GM19023 (cell line): ENCODE data around the gene TTN.

ENCODE experiments used
- ATAC-seq: cut with Tn5 transposase; IDR thresholded peaks from one replicate; pipeline ENCODE4 v1.9.1; 2021; ENCODE audit warnings: mild to moderate bottlenecking, moderate library complexity; ENCODE audit not compliant: unreplicated experiment

Gene TTN

DNA sequence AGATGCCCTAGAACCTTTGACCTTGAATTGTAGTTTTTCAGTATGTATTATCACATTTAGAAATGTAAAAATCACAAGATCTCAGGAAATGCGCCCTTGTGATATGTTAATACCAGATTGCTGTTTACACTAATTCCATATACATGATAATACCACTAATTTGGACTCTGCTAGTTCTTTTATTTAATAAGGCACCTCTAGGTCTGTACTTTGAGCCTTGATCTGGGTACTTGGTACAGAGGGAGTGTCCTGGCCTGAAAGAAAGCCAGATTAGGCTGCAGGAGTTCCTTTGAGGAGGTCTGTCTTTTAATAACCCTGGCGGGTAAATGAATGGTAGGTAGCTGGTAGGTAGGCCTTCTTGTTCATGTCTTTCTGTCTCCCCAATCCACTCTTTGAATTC lies 300.7 kb downstream of the TTN start:
- ATAC-seq = no peak

GRCh38 chr2:178506101-178506500 lies 301.1 kb downstream of the TTN start:
- no peak for ATAC-seq

GRCh38 chr2:178502751-178503150 lies 304.5 kb downstream of the TTN start:
- no peak for ATAC-seq

DNA sequence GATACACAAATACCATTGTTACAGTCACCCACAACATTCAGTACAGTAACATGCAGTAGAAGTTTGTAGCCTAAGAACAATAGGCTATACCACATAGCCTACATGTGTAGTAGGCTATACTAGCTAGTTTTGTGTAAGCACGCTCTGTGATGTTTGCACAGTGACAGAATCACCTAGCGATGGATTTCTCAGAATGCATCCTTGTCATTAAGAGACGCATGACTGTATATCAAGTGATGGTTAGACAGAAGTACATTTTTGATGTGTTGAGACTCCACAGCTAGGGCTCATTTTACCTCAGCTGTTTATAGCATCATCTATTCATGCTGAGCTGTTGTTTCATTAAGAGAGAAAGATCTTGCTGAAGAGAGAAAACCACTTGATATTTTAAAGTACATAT lies 307.6 kb downstream of the TTN start:
- ATAC-seq = no peak

GRCh38 chr2:178498137-178498536 lies 309.1 kb downstream of the TTN start:
- no peak for ATAC-seq

- no peak for ATAC-seq
Observed at GRCh38 chr2:178496049-178496448, 311.2 kb downstream of the TTN start.

DNA sequence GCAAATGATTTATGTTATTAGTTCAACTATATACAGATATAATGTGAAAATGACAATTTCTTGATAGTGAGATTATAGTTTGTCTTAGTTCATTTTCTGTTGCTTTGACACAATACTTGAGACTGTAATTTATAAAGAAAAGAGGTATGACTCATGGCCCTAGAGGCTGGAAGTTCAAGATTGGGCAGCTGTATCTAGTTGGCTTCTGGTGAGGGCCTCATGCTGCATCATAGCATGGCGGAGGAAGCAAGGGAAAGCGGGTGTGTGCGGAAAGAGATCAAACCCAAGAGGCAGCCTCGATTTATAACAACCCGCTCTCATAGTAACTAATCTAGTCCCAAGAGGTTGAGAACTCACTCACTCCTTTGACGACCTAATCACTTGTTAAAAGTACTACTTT lies 315.6 kb downstream of the TTN start:
- ATAC-seq = no peak

GRCh38 chr2:178485356-178485755 lies 321.9 kb downstream of the TTN start:
- no peak for ATAC-seq

- no peak for ATAC-seq
Observed at GRCh38 chr2:178484245-178485041, 322.8 kb downstream of the TTN start.

DNA sequence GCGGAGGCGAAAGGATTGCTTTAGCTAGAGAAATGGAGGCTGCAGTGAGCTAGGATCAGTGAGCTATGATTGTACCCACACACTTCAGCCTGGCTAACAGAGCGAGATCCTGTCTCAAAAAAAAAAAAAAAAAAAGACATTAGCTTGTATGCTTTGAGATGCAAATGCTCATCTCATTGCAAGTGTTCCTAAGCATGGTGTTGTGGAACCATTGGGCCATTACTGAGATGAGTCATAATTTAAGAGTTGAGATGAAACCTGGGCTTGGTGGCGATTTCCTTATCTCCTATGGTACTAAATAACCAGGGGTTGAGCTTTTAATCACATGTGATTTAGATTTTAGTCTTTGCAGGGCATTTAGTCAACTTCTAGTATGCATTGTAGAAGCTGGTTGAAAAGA lies 324.8 kb downstream of the TTN start:
- ATAC-seq = no peak

GRCh38 chr2:178480227-178481181 lies 326.7 kb downstream of the TTN start, which contains the start of gene PLEKHA3:
PLEKHA3 (plus strand) TSS chr2:178480457; CDS start chr2:178480870, 413 bp downstream.
- ATAC-seq = peak; percentile 72

DNA sequence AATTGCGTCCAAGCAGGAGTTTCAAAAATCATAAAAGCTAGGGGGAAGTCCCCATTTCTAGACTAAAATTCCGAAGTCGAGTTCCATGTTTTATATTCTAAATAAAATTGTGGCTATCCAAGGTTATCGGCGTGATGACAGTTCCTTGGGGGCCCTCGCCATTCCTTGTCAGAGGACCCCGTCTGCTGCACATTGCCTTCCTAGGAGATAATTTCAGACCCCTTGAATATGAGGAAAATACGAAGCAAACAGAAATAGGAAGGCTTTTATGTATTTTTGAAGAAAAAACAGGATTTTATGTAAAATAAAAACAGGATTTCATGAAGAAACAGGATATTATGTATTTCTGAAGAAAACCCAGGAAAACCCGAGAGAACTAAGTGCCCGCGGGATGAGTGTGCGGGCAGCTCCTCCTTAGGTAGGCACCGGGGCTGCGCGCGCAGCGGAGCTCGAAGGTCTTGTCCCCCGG lies 327.4 kb downstream of the TTN start:
- no peak for ATAC-seq

- no peak for ATAC-seq
Observed at GRCh38 chr2:178479275-178479616, 328.0 kb downstream of the TTN start.

- peak; percentile 48 for ATAC-seq
Observed at GRCh38 chr2:178478439-178479274, 328.6 kb downstream of the TTN start, which contains the start of gene FKBP7. FKBP7 (minus strand) TSS chr2:178478600; CDS start chr2:178478499, 101 bp downstream.

- no peak for ATAC-seq
Observed at GRCh38 chr2:178478130-178478438, 329.1 kb downstream of the TTN start.

- ATAC-seq = no peak
Observed at GRCh38 chr2:178477443-178478129, 329.6 kb downstream of the TTN start.

- no peak for ATAC-seq
Observed at GRCh38 chr2:178476477-178476876, 330.7 kb downstream of the TTN start.
